ENCODE results near the gene GPR150.
"Not testable (repeated sequence)": the region's sequence is repeated elsewhere in the genome, so short reads cannot be mapped to it uniquely, and the experiment has no call there.

Gene GPR150

GRCh38 chr5:95624368-95624767 is 4.5 kb downstream of the GPR150 start:
- no peak for DNase-seq (ENCODE audit: low read depth)

GRCh38 chr5:95626701-95627100 is 6.8 kb downstream of the GPR150 start:
- DNase-seq (ENCODE audit: low read depth) = no peak

- no peak for DNase-seq (ENCODE audit: low read depth)
These were observed 8.3 kb downstream of the GPR150 start for GRCh38 chr5:95627971-95628810.

- DNase-seq (ENCODE audit: low read depth) = no peak
These were observed 9.0 kb downstream of the GPR150 start for GRCh38 chr5:95628933-95629332.

- no peak for DNase-seq (ENCODE audit: low read depth)
These were observed 10.6 kb downstream of the GPR150 start for GRCh38 chr5:95630394-95630917.

GRCh38 chr5:95631255-95631958 is 11.5 kb downstream of the GPR150 start:
- DNase-seq (ENCODE audit: low read depth) = no peak

GRCh38 chr5:95631991-95632675 is 12.2 kb downstream of the GPR150 start:
- peak; percentile 43 for DNase-seq (ENCODE audit: low read depth)

GRCh38 chr5:95632942-95633341 is 13.1 kb downstream of the GPR150 start:
- not testable (repeated sequence) for DNase-seq (ENCODE audit: low read depth)

- no peak for DNase-seq (ENCODE audit: low read depth)
These were observed 13.8 kb downstream of the GPR150 start for GRCh38 chr5:95633671-95634070.

- DNase-seq (ENCODE audit: low read depth) = no peak
These were observed 14.2 kb downstream of the GPR150 start for GRCh38 chr5:95634081-95634480.

GRCh38 chr5:95638632-95639031 is 18.7 kb downstream of the GPR150 start:
- no peak for DNase-seq (ENCODE audit: low read depth)

GRCh38 chr5:95641741-95642220 is 21.9 kb downstream of the GPR150 start:
- no peak for DNase-seq (ENCODE audit: low read depth)

GRCh38 chr5:95643152-95643551 is 23.3 kb downstream of the GPR150 start:
- DNase-seq (ENCODE audit: low read depth) = no peak

GRCh38 chr5:95644351-95645042 is 24.6 kb downstream of the GPR150 start:
- DNase-seq (ENCODE audit: low read depth) = peak; percentile 9

- not testable (repeated sequence) for DNase-seq (ENCODE audit: low read depth)
These were observed 26.3 kb downstream of the GPR150 start for GRCh38 chr5:95646226-95646568.

GRCh38 chr5:95646569-95647431 is 26.9 kb downstream of the GPR150 start, which contains the start of gene RFESD:
Gene RFESD, plus strand, starts transcription at chr5:95646777. Its CDS starts 5,495 bp downstream, at chr5:95652272.
- peak; percentile 89 for DNase-seq (ENCODE audit: low read depth)

GRCh38 chr5:95647886-95648860 is 28.3 kb downstream of the GPR150 start:
- DNase-seq (ENCODE audit: low read depth) = no peak

GRCh38 chr5:95649274-95649673 is 29.4 kb downstream of the GPR150 start:
- no peak for DNase-seq (ENCODE audit: low read depth)

GRCh38 chr5:95649842-95650620 is 30.1 kb downstream of the GPR150 start:
- DNase-seq (ENCODE audit: low read depth) = no peak

Measured in activated T-cell treated with anti-CD3 and anti-CD28 coated beads for 1 hour (primary cell).